ENCODE data around the gene KRT6B. TPM values are rescaled to one million over a fixed set of nuclear protein-coding genes. Genes with fewer than 3 reads are reported as not detected.

The KRT6B gene
- total RNA-seq, 1 donor from 2014 or later = not detected

- H3K27me3 ChIP-seq (ENCODE audit: control insufficient read depth, insufficient read depth, low read length) = no peaks in the 10 kb centered on the region
- no peak overlapping the region for H3K4me3 ChIP-seq (ENCODE audit: low read depth, low read length)
- no peak for TF ChIP-seq CTCF (IDR thresholded peaks at IDR 0.05; ENCODE audit: insufficient read depth, low read length, poor library complexity, severe bottlenecking)
- no peaks in the 10 kb centered on the region for H3K36me3 ChIP-seq (ENCODE audit: control insufficient read depth, insufficient read depth, low read length)
- DNase-seq (ENCODE audit: low read depth) = no peak
These were observed 22.3 kb upstream of the KRT6B start for GRCh38 chr12:52474212-52474611.

GRCh38 chr12:52473768-52474167 lies 21.8 kb upstream of the KRT6B start, which contains the start of gene KRT6C:
Gene KRT6C, minus strand, starts transcription at chr12:52473805. Its CDS starts 68 bp downstream, at chr12:52473737.
- Histone ChIP-seq H3K36me3 (ENCODE audit: control insufficient read depth, insufficient read depth, low read length) (no peaks in the 10 kb centered on the region), H3K27me3 (ENCODE audit: control insufficient read depth, insufficient read depth, low read length) (no peaks in the 10 kb centered on the region), H3K4me3 (ENCODE audit: low read depth, low read length) (no peak within 1 kb of the TSS)
- DNase-seq (ENCODE audit: low read depth) = no peak
- no peak for TF ChIP-seq CTCF (IDR thresholded peaks at IDR 0.05; ENCODE audit: insufficient read depth, low read length, poor library complexity, severe bottlenecking)

GRCh38 chr12:52469853-52470252 lies 17.9 kb upstream of the KRT6B start:
- no peak for DNase-seq (ENCODE audit: low read depth)

GRCh38 chr12:52464897-52465296 lies 13.0 kb upstream of the KRT6B start:
- peaks cover 2% of the 10 kb centered on the region for H3K27me3 ChIP-seq (ENCODE audit: control insufficient read depth, insufficient read depth, low read length)
- H3K36me3 ChIP-seq (ENCODE audit: control insufficient read depth, insufficient read depth, low read length) = no peaks in the 10 kb centered on the region
- no peak overlapping the region for H3K4me3 ChIP-seq (ENCODE audit: low read depth, low read length)
- no peak for DNase-seq (ENCODE audit: low read depth)
- no peak for TF ChIP-seq CTCF (IDR thresholded peaks at IDR 0.05; ENCODE audit: insufficient read depth, low read length, poor library complexity, severe bottlenecking)

More at GRCh38 chr12:52469853-52470252, 17.9 kb upstream of the KRT6B start:
- H3K36me3 ChIP-seq (ENCODE audit: control insufficient read depth, insufficient read depth, low read length) = no peaks in the 10 kb centered on the region
- H3K27me3 ChIP-seq (ENCODE audit: control insufficient read depth, insufficient read depth, low read length) = no peaks in the 10 kb centered on the region
- no peak overlapping the region for H3K4me3 ChIP-seq (ENCODE audit: low read depth, low read length)
- no peak for TF ChIP-seq CTCF (IDR thresholded peaks at IDR 0.05; ENCODE audit: insufficient read depth, low read length, poor library complexity, severe bottlenecking)

- no peak for DNase-seq (ENCODE audit: low read depth)
- H3K4me3 ChIP-seq (ENCODE audit: low read depth, low read length) = no peak overlapping the region
- TF ChIP-seq CTCF (IDR thresholded peaks at IDR 0.05; ENCODE audit: insufficient read depth, low read length, poor library complexity, severe bottlenecking) = no peak
- peaks cover 2% of the 10 kb centered on the region for H3K27me3 ChIP-seq (ENCODE audit: control insufficient read depth, insufficient read depth, low read length)
- no peaks in the 10 kb centered on the region for H3K36me3 ChIP-seq (ENCODE audit: control insufficient read depth, insufficient read depth, low read length)
These were observed 9.7 kb upstream of the KRT6B start for GRCh38 chr12:52461693-52462092.

- Histone ChIP-seq H3K27me3 (ENCODE audit: control insufficient read depth, insufficient read depth, low read length) (no peaks in the 10 kb centered on the region), H3K36me3 (ENCODE audit: control insufficient read depth, insufficient read depth, low read length) (no peaks in the 10 kb centered on the region), H3K4me3 (ENCODE audit: low read depth, low read length) (no peak overlapping the region)
- no peak for TF ChIP-seq CTCF (IDR thresholded peaks at IDR 0.05; ENCODE audit: insufficient read depth, low read length, poor library complexity, severe bottlenecking)
- no peak for DNase-seq (ENCODE audit: low read depth)
These were observed 6.9 kb upstream of the KRT6B start for GRCh38 chr12:52458861-52459260.
